HG03432 (cell line): Measurements from ENCODE around the gene FYB2.
"Not testable (repeated sequence)": the region's sequence is repeated elsewhere in the genome, so short reads cannot be mapped to it uniquely, and the experiment has no call there.

Experiments used
- ATAC-seq: cut with Tn5 transposase; IDR thresholded peaks from one replicate; pipeline ENCODE4 v1.9.1; 2021; ENCODE audit warnings: mild to moderate bottlenecking, moderate library complexity; ENCODE audit not compliant: unreplicated experiment

The FYB2 gene

DNA sequence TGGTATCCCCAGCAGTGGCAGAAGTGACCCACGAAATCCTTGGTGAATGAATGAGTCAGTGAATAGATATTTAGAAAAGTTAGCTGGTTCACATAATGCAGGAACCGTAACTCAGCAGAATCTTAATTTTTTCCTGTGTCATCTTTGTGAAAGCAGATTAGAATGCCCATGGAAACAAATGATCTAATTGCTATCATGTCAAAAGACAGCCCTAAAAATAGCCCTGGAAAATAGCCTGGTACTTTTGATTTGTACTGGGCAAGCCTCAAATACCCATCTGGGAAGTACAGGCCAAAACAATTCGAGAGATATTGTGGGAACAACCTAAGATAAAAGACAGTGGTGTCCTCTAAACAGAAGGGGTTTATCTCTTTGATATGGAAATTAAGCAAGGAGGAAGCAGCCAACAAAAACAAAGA is 21.1 kb downstream of the FYB2 start:
- no peak for ATAC-seq

DNA sequence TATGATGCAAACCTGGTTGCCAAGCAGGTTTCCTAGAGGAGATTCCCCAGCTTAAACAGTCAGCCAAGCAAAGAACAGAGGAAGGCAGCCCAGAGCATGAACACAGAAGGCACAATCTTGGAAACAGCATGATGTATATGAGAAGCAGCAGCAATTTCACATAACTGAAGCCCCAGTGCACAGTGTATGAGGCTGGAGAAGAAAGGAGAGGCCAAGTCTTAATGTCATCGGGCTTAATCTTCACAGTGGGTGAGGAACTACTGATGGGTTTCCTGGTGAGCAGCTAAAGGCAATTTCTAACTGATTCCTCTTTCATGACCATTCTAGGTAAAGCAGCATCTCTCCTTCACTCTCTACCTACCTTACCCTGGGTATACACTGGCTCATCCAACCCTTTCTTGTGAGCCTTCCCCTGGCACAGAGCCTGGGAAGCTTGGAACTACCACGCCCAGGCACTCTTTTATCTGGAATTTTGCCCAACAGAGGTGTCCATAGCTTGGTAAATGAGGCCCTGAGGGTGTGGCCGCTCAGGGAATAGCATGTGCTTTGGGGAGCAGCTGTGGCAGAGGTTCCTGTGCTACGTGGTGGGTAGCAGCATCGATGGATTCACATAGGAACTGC is 22.0 kb downstream of the FYB2 start:
- no peak for ATAC-seq

GRCh38 chr1:56795870-56796269 is 23.3 kb downstream of the FYB2 start:
- no peak for ATAC-seq

DNA sequence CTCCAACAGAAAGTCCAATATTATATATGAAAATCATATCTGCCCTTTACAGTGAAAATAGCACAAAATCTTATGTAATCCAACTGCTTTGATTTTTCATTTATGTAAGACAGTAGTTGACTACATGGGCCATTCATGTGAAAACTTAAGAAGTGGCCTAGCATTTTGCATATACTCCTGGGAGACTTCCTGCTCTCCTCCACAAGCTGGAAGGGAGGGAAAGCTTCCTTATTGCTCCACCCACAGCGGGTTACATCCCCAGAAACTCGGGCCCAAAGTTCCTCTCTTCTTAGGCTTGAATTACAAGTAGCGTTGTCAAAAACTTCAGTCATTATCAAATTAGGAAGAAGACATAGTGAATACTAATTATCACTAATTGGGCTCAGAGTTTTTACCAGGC is 29.2 kb downstream of the FYB2 start:
- no peak for ATAC-seq

GRCh38 chr1:56788588-56788987 is 30.6 kb downstream of the FYB2 start:
- no peak for ATAC-seq

- ATAC-seq, result no peak
These were observed 31.1 kb downstream of the FYB2 start for GRCh38 chr1:56788102-56788501.

- ATAC-seq, result no peak
These were observed 31.9 kb downstream of the FYB2 start for GRCh38 chr1:56787330-56787729.

- ATAC-seq, result no peak
These were observed 36.4 kb downstream of the FYB2 start for GRCh38 chr1:56782773-56783172.

GRCh38 chr1:56780826-56781225 is 38.4 kb downstream of the FYB2 start:
- no peak for ATAC-seq

DNA sequence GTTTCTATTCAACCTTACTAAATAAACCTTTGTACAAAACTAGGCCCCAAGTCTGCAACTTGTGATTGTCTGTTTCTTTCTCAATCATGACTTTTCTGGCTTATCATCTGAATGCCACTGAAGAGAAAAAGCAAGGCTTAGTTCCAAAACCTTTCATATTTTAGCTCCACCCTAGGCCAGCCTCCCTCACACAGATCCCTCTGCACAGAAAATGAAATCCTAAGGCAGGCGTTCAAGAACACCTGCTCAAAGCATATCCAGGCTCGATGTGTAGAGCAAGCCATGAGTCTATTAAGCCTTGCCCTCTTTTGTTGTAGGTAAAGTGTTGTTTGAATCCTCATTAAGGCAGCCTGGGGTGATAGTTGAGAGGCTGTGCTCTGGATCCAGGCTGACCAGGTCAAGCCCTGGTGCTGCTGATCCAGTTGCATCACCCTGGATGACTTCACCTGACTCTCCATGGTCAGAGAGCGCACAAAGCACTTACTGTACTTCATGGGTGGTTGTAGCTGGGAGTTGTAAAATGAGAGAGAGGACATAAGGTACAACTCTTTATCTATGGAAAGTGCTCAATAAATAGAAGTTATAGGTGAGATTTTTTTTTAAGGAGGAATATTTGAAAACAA is 39.0 kb downstream of the FYB2 start:
- ATAC-seq, result no peak

DNA sequence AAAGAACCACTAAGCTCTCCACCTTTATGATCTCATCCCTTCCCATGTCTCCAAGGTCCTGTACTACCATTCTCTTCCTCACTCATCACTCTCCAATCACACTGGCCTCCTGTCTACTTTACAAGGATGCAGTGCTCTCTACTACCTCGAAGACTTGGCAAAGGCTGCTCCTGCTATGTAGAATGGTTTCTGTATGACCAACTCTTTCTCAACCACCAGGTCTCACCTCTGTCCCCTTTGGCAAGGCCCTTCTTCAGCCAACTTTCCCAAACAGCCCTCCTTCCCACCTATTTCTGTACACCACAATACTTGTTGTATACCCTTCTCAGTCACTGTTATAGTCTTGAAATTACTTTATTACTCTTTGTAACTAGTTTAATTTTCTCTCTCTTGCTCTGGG is 41.2 kb downstream of the FYB2 start:
- no peak for ATAC-seq

DNA sequence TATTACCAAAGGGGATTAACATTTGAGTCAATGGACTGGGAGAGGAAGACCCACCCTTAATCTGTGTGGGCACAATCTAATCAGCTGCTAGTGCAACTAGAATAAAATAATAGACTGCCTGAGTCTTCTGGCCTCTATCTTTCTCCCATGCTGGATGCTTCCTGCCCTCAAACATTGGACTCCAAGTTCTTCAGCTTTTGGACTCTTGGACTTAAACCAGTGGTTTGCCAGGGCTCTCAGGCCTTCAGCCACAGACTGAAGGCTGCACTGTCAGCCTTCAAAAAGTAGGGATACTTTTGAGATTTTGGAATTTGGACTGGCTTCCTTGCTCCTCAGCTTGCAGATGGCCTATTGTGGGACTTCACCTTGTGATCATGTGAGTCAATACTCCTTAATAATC is 44.5 kb downstream of the FYB2 start:
- ATAC-seq, result not testable (repeated sequence)

GRCh38 chr1:56774067-56774609 is 45.1 kb downstream of the FYB2 start:
- peak; percentile 83 for ATAC-seq

- no peak for ATAC-seq
These were observed 45.7 kb downstream of the FYB2 start for GRCh38 chr1:56773341-56774066.

DNA sequence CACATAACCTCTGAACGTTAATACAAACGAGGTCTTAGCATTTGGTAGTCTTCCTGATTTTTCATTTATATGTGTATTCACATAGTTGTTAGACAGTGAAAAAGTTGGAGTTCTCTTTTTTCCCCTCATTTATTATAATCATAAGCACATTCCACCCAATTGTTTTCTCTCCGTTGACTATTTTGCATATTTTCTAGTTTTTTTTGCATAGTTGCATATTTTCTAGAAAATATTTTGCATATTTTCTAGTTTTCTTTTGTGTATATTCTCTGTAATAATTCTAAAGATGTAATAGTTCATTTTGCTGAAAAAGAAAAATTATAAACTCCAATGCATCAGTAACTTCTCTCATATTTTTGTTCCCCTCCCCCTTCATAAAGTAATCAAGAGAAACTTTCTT is 47.5 kb downstream of the FYB2 start:
- no peak for ATAC-seq

DNA sequence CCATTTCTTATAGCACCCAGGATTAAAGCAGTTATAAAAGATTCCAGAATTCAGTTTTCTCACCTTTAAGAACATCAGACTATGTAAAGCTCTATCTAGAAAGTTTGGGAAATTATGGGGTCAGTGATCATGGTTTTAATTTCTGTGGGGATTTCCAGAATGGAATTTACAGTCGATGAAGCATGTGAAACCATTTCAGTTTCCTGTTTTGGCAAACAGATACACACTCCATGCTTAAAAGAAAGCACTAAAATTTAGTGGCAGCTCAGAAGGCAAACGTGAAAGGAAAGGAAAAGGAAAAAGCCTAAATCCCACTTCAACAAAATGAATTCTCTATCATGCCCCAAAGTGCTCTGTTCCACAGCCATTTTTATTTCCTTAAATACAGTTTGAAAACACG is 60.4 kb downstream of the FYB2 start:
- no peak for ATAC-seq

- ATAC-seq, result no peak
These were observed 61.1 kb downstream of the FYB2 start for GRCh38 chr1:56758135-56758534.

- ATAC-seq, result no peak
These were observed 63.3 kb downstream of the FYB2 start for GRCh38 chr1:56755911-56756310.

DNA sequence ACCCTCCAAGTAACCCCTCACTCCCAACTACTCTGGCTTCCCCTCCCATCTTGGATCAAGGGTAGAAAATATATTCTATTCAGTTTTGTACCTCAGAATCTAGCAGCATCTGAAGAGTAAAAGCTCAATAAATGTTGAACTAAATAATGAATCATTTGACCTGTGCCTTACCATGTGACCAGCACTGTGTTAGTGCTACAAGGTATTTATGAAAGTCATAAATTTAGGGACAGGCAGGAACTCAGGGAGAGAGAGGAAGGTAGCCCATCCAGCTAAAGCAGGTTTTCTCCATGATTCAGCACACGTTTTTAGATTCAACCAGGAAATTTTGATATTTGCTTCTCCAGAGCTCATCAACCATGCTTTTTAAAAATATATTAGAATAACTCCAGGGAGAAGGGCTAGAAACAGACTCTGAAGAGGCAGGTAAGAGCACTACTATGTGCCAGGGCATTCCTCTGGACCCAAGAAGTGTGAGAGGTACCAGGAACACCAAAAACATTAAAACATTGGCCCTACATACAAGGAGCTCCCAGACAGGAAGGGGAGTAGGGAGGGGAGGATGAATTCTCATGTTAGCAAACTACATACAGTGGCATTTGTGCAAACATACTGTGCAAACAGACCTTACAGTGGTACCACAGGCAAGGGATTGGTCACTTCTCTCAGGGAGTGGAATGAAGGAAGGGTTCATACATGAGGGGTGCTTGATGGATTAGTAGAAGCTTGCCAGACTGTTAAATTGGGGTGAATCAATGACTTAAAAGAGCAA is 64.3 kb downstream of the FYB2 start:
- ATAC-seq, result no peak

DNA sequence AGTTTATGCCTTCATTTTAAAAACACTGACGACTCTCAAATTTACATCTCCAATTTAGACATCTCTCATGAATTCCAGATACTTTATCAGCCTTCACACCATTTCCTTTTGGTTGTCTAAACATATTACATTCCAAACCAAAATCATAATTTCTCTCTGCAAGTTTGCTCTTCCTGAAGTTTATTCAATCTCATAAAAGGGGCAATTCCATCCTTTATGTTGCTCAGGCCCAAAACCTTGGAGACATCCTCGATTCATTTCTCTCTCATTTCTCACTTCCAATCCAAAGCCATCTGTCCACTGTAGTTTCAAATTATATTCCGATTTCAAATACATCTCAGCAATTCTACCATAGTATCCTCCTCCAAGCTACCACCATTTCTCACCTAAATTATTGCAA is 74.0 kb downstream of the FYB2 start:
- ATAC-seq, result no peak

DNA sequence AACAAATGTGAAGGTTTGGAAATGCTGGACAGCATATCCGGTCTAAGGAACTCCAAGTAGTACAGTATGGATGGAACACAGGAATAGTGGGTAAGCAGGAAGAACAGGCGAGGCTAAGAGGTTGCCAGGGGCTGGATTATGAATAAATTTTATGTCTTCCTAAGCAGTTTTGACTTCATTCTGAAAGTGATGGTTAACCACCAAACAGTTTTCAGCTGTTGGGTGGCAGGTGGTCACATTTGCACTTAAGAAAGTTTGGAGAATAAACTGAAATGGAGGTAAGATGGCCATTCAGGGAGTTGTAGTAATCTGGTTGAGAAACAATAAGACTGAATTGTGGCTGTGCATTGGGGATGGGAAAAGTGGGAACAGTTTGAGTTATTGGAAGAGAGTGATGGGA is 90.2 kb downstream of the FYB2 start:
- ATAC-seq, result no peak
